GM10266 (cell line): ENCODE results near the gene IL32.

ENCODE experiments used
- DNase-seq: peaks from one replicate; pipeline ENCODE4 v3.0.0; 2012; ENCODE audit errors: extremely low spot score
- CTCF ChIP-seq: IDR thresholded peaks from 2 replicates; pipeline ENCODE4 v1.5.1; 2012; ENCODE audit warnings: mild to moderate bottlenecking, low read depth; ENCODE audit not compliant: control insufficient read depth, insufficient read depth; ENCODE audit errors: missing control alignments

The IL32 gene

DNA sequence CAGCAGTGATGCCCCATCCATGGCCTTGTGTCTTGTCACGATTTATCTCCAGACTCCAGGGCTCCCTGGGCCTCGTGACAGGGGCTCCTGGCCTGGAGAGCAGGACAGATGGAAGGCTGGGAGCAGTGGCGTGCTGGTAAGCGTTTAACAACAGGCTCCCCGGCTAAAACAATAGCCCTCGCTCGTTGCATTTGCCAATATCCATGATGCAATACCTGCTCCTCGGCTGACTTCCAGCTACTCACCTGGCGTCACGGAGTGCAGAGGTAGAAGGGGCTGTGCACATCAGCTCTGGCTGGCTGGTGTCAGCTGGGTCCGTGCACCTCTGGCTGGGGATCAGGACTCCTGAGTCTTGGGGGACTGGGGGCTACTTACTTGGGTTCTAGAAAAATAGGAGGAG is 27.2 kb upstream of the IL32 start:
- TF ChIP-seq CTCF: no peak
- DNase-seq: no peak

DNA sequence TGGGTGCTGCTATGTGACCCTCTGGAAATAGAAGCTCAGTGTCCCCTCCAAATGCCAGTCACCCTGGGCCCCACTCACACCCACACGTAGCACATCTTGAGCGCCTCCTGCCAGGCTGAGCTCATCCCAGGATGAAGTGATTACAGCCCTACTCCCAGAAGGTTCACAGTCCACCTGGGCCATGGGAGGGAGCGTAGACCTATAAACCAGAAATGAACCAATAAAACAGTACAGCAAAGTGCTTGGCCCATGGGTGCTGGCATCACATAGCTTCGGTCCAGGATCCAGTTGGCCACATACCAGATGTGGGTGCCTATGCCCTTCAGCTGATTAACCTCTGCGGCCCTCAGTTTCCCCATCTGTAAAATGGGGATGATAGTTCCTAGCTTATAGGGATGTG is 26.5 kb upstream of the IL32 start:
- no peak for TF ChIP-seq CTCF
- DNase-seq: peak; percentile 8

- no peak for TF ChIP-seq CTCF
- DNase-seq: no peak
Observed at GRCh38 chr16:3042376-3042775, 23.1 kb upstream of the IL32 start.

DNA sequence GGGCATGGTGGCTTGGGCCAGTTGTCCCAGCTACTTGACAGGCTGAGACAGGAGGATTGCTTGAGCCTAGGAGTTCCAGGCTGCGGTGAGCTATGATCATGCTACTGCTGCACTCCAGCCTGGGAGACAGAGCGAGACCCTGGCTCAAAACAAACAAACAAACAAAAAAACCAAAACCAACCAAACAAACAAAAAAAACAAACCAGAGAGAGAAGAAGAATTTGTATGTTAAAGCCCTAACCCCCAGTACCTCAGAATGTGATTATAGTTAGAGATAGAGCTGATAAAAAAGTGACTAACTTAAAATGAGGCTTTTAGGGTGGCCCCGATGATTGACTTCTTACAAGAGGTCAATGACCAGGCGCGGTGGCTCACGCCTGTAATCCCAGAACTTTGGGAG is 20.7 kb upstream of the IL32 start:
- DNase-seq: no peak
- no peak for TF ChIP-seq CTCF

- peak; percentile 84 for DNase-seq
- no peak for TF ChIP-seq CTCF
Observed at GRCh38 chr16:3045758-3046640, 19.4 kb upstream of the IL32 start, which contains the start of gene MMP25. Gene MMP25, plus strand, starts transcription at chr16:3046561. Its CDS starts 357 bp downstream, at chr16:3046918.

- DNase-seq: no peak
Observed at GRCh38 chr16:3046641-3047386, 18.6 kb upstream of the IL32 start.

More at GRCh38 chr16:3046641-3047386, 18.6 kb upstream of the IL32 start:
- no peak for TF ChIP-seq CTCF
